Measurements from ENCODE around the gene TLL2. TPM values are rescaled to one million over a fixed set of nuclear protein-coding genes. Genes with fewer than 3 reads are reported as not detected.
A peak's percentile ranks its signal among the peaks of the same experiment; 100 is the strongest.

The TLL2 gene
- total RNA-seq, 1 donor from 2014 or later = 8.7 TPM

DNA sequence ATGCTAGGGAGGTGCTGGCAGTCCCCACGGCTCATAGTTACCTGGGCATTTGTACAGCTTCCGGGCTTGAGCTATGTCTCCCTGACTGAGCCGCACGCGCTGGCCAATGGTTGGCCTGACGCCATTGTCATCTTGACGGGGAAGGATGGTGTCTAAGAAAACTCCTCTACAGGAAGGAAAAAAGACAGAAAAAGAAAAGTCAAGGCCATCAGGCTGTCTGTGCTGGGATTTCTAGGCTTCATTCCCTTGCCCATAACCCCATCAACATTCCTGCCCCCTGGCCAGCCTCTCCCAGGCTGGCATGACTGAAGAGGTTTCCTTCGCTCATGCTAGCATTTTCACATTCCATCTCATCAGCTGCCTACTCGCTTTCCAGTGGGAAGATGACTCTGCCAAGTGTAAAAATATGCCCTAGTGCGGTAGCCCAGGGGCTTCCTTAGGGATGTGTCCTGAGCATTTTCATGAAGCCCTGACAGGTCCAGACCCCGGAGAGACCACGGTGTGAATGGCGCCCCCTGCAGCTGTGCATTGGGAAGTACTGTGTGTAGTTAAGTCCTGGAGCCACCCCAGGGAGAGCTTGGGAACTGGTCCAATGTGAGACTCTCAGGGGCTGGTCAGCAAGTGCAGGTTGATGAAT is 100.5 kb downstream of the TLL2 start:
- peak; percentile 82 for ATAC-seq (ENCODE audit: poor library complexity)
- DNase-seq = no peak
- intact Hi-C loops (cut with DNase I) = no loop called here

DNA sequence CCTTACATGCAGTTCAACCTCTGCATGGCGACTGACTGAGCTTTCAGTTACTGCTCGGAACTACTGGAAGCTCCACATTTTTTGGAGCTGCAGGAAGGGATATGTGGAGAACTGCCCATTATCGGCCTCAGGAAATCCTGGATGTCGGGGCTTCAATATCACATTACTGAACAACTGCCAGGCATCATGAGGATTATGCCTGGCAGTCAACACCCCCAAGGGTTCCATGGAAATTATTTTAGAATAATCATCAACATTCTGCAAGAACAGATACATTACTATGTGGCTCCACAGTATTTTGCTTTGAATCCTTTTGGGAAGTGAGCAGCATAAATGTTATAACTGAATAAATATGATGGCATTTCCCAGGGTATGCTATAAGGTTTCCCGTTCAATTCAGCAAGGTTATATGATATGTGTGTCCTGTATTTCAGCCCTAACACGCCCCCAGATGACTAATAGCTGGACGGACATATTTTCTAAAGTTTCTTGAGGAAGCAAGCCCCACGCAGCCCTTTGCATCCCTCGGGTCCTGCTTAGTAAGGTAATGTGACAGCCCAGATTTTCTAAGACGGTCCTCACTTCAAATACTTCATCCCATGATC is 101.9 kb downstream of the TLL2 start:
- DNase-seq (no peak), ATAC-seq (ENCODE audit: poor library complexity) (no peak)
- intact Hi-C loops (cut with DNase I) = no loop called here

DNA sequence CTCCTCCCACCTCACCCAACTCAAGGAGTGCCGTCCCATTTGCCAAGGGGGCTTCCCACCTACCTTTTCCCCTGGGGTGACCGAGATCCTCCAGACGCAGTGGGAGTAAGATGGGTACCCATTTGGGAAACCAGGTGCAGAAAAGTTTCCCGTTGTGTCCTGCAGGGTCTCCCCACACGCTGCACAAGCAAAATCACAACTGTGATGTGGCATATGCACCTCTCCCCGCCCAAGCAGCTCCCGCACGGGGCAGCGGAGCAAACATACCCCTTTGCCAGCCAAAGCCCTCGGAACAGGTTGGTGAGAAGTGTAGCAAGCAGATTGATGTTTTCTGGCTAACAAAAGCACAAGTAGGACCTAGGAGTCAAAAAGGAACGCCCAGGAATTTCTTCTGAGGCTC is 103.4 kb downstream of the TLL2 start:
- ATAC-seq (ENCODE audit: poor library complexity) (no peak), DNase-seq (no peak)
- intact Hi-C loops (cut with DNase I) = no loop called here

DNA sequence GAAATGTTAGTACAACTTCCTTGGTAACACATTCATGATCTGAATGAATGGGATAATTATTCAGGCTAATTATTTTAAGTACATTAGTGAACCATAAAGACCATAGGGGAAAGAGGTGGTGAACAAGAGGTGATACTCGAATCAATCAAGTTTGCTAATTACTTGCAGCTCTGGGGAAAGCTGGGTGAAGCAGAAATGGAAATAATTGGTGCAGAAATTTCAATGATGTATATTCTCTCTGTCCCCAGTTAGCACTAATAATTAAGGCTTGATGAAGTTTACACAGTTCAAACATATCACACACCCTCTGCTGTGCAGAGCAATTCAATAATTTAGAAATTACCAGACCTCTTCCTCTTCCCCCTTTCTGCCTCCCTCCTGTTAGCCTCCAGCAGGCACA is 105.5 kb downstream of the TLL2 start:
- no peak for ATAC-seq (ENCODE audit: poor library complexity)
- intact Hi-C loops (cut with DNase I) = no loop called here
- DNase-seq = no peak

DNA sequence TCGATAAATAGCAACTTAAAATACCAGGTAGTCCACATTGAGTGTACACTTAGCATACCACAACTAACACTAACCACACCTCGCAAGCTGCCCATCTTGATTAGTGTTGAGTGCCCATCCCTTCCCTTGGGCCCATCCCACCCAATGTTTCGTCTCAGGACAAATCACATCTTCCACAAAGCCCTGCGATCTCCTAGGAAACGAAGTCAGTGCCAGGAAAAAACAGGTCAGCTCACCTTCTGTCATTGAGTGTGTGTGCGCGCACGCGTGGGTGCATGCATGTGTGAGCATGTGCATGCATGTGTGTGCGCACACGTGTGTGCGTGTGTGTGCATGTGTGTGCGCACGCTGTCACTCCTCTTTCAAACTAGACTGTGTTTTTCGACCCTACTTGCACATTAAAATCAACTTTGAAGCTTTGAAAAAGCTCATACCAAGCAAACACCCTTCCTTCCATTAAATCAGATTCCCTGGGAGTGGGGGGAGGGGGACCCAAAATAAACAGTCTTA is 106.1 kb downstream of the TLL2 start:
- ATAC-seq (ENCODE audit: poor library complexity) = no peak
- DNase-seq = no peak
- intact Hi-C loops (cut with DNase I) = no loop called here

DNA sequence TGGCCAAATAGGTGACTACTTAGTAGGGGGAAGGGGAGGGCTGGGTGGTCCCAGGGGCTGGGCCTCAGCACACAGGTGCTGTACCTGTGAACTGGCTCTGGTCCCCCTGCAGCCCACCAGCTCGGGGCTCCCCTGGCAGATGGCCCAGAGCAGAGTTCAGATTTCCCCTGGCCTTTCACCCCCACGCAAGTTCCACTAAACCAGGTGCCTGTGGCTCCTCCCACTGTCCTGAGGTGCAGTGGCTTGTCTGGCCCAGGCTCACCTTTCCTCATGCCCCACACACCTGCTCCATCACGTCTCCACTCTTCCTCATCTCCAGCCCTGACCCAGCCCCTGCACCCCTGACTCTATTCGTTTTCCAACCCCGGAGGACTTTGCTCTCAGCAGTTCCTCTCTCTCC is 107.6 kb downstream of the TLL2 start:
- intact Hi-C loops (cut with DNase I) = no loop called here
- DNase-seq (no peak), ATAC-seq (ENCODE audit: poor library complexity) (no peak)

DNA sequence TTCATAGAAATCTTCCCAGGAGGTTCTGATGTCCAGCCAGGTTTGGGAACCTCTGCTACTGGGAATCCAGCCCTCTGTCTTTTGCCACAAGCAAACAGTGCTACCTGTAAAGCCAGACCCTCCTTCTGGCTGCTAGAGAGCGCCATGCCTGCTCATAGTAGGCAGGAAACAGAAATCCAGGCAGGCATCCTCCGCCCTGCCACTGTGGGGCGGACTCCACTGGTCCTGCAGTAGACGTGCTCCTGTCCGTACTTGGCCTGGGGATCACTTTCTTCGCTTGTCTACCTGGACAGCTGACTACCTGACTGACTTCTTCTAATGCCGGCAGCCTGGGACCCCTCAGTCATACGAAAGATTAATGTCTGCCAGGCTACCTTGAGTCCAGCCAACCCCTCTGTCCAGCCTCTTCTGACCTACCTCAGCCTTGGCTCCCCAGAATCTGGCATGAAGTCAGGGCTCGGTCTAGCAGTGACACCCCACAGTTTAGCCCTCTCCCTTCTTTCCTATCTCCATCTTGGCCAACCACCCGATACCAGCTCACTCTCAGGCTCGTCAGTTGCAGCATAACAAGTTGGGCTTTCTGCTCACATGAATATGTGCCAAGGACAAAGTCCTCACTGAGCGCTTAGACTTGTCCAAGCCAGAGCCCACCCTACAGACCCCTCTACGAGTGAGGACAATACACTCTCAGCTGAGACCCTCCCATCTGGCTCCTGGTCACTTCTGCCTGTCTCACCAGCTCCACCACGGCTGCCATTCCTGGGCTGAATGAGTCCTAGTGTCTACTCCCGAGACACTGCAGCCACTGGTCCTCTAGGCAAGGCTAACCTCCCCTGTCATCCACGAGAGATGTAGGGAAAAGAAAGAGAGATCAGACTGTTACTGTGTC is 111.1 kb downstream of the TLL2 start:
- intact Hi-C loops (cut with DNase I) = no loop called here
- no peak for ATAC-seq (ENCODE audit: poor library complexity)
- no peak for DNase-seq

DNA sequence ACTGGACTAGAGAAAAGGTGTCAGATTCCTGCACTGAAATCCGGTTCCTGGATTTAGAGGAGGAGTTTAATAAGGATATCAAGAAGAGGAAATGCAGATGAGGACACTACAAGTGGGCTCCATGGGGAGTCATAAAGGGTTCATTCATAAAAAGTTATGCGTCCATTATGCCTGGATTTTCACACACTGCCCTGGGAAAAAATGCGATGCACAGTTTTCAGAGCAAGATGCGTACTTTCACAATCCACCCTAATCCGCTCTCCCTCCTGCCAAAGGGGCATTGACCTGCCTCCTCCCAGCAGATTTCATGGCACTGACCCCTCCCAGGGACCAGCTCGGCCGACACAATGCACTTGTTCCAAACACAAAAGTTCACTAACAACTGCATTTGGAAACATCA is 112.7 kb downstream of the TLL2 start:
- DNase-seq = no peak
- ATAC-seq (ENCODE audit: poor library complexity) = peak; percentile 4
- intact Hi-C loops (cut with DNase I) = no loop called here

DNA sequence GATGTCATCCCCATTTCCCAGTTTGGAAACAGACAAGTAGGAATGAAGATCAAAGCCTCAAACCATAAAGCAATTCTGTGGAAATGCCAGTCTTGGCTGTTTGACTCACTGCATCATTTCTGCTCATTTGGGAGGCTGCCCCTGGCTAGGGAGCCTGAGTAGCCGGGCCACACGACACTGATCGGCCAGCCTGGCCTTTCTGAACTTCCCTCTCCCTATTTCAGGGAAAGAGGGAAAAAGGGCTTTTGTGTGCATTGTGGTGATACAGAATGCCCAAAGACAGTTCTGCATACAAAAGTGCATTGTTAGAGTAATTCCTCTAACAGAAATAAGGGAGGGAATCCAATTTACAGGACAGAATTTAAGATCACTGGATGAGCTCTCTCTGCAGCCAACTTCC is 113.3 kb downstream of the TLL2 start:
- ATAC-seq (ENCODE audit: poor library complexity) (no peak), DNase-seq (no peak)
- intact Hi-C loops (cut with DNase I) = no loop called here

DNA sequence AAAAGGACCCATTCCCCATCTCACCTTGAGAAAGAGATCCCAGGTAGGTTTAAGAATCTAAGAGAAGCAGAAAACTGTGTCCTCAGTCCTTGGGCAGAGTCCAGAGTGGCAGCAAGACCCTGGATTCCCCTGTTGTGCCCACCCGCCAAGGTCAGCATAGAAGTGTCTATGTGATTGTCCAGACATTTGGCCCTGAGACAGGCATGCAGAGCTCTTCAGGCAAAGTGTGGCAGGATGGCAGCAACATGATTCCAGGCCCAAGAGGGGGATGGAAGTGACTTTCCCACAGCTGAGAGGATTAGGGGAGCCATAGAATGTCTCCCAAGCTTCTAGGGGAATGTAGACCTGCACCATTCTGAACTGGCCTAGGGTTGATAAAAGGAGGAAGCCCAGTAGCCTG is 115.8 kb downstream of the TLL2 start:
- ATAC-seq (ENCODE audit: poor library complexity) = peak; percentile 81
- intact Hi-C loops (cut with DNase I) = loop anchor here (5.0 to 10.0 kb wide), 2 partner anchors 114 to 157 kb away; partner anchors contain the start of gene TLL2
- DNase-seq = no peak

DNA sequence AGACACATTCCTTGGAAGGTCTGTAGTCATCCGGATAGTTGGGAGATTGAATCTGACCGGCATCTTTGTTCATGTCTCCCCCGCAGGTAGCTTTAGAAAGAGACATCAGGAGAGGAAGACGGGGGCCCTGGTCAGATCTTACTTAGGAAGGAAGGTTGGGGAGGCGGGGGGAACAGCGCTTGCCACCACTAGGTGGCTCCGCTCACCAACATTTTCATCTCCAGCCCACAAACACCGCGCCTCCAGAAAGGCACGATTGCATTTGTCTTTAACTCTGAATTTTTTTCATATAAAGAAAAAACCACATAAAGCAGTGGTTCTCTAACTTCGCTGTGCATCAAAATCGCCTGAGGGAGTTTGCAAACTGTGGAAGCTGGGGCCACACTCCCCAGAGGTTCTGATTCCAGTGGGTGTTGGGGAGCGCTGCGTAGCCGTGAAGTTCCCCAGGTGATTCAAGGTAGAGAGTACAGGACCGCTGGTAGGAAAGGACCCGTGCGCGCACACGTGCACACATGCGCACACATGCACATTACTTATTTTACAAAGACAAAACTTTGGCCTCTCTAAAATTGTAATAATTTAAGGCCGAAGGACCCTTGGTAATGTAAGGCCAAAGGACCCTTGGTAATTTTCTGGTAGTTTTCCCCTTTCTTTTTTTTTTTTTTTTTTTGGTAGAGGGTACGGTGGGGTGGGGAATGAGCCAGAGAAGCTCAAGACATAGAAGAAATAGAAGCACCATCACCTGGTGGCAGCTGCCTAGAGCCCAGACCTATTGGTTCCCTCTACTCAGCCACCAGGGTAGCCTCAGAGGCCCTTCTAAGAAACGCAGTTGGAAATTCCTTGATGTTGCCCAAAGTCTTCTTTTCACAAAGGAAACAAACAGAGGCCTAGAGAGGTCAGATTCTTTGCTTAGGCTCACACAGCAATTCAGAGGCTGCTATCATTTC is 117.5 kb downstream of the TLL2 start:
- intact Hi-C loops (cut with DNase I) = loop anchor here (5.0 to 10.0 kb wide), 2 partner anchors 116 to 159 kb away; partner anchors contain the start of gene TLL2
- ATAC-seq (ENCODE audit: poor library complexity) (peak; percentile 78), DNase-seq (peak; percentile 82)

DNA sequence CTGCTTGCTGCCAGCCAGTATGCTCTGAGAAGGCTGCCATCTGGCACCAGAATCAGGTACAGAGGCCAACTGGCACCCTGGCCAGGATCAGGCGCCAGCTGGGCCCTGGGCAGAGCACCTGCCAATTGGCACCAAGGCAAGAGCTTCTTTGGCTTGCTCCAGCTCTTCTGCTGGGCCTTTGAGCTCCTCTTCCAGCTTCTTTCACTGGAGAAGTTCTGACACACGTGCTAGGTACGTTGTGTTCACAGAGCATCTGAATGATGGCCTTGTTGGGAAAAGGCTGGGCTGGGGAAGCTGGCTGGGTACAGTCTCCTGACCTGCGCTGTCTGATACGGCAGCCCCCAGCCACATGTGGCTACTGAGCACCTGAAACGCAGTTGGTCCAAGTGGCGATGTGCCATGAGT is 123.3 kb downstream of the TLL2 start:
- intact Hi-C loops (cut with DNase I) = loop anchor here (10.0 kb wide), 1 partner anchor 164 kb away; no protein-coding TSS in a partner anchor
- DNase-seq (peak; percentile 89), ATAC-seq (ENCODE audit: poor library complexity) (peak; percentile 95)

DNA sequence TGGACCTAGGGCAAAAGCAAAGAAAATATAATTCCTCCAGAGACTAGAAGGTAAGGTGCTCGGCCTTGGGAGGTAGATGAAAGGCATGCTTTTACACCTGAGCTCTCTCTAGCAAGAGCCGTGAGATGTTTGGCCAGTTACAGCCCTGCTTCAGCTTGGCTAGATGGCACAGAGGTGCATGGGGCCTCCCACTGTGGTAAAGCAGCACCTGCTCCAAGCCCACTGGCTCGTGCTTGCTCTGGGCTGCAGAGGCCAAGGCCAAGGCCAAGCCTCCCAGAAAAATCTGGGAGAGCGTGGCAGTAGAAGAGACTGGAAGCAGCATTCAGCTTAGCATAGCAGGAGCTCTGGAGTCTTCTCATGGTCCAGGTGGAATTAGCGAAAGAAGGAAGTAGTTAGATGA is 123.9 kb downstream of the TLL2 start:
- no peak for DNase-seq
- peak; percentile 3 for ATAC-seq (ENCODE audit: poor library complexity)
- intact Hi-C loops (cut with DNase I) = loop anchor here (10.0 kb wide), 1 partner anchor 165 kb away; no protein-coding TSS in a partner anchor

DNA sequence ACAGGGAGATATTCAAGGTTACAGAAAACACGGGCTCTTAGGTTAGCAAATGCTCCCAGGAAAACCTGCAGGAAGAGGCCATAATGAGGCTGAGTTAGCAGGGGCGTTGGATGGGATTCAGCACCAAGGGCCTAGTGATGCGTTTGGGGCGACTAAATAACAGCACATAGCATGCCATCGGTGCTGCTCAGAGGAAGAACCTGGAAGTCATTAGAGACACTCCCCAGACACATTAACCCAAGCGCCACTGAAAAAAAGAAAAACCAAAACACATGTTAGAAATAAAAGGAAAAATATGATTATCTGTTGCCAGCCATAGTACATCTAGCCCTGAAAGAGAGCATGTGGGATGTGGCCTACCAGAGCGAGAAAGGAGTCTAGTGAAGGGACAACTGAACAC is 126.1 kb downstream of the TLL2 start:
- ATAC-seq (ENCODE audit: poor library complexity) = no peak
- no peak for DNase-seq
- intact Hi-C loops (cut with DNase I) = no loop called here

DNA sequence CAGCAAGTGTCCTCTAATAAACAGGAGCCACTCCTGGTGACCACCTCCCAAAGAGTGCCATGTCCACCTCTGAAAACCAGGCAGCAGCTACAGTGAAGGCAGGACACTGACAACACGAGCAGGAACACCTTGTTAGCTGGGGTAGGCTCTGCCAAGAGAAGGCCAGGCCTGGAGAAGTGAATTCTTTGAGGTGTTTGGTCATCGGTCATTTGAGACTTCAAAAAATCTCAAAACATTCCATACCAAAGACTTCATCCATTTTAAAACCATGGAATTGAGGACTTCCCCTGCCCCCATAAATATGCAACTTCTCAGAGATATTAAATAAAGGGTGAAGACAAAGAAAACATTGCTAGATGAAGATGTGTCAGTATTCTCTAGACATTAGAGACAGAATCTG is 126.6 kb downstream of the TLL2 start:
- DNase-seq = no peak
- intact Hi-C loops (cut with DNase I) = no loop called here
- no peak for ATAC-seq (ENCODE audit: poor library complexity)

DNA sequence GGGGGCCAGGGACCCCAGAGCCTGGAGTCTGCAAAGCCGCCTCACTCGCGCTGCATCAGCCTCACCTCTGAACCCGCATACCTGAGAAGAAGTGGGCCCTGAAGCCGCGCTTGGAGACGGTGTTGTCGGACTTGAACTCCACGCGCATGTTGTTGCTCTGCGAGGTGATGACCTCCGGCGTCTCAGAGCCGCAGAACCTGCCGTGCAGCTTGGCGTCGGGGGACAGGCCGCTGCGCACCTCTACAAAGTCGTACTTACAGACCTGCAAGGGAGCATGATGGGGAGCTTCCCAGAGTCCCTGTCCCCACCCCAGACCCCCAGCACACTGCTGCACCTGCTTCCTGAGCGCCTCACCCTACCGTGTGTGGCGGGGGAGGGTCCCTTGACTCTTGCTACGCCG is 129.2 kb downstream of the TLL2 start:
- intact Hi-C loops (cut with DNase I) = no loop called here
- no peak for ATAC-seq (ENCODE audit: poor library complexity)
- no peak for DNase-seq

DNA sequence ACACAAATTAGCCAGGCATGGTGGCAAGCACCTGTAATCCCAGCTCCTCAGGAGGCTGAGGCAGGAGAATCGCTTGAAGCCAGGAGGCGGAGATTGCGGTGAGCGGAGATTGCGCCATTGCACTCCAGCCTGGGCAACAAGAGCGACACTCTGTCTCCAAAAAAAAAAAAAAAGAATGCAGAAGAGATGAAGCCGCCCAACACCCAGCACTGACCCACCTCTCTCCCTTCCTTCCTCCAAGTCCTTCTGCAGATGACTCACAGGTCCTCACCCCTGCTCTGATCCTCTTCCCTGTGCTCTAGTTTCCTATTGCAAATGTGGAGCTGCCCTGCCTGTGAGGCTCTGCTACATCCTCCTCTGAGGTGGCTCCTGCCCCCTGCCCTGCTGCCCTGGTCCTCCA is 132.9 kb downstream of the TLL2 start:
- peak; percentile 66 for DNase-seq
- ATAC-seq (ENCODE audit: poor library complexity) = peak; percentile 18
- intact Hi-C loops (cut with DNase I) = no loop called here

DNA sequence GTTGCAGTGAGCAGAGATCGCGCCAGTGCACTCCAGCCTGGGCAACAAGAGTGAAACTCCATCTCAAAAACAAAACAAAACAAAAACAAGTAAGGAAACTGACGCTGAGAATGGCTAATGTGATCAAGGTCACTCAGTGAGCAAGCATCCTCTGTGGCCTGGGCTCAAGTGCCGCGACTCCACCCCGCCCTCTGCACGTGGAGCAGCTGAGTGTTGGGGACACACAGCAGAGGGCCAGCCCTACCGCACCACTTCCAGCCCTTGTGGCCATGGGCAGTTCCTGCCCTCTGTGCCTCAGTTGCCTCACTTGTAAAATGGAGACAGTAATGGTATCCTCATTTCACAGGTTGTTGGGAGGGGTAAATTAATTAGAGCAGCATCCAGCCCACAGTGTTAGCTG is 134.0 kb downstream of the TLL2 start:
- ATAC-seq (ENCODE audit: poor library complexity) = no peak
- intact Hi-C loops (cut with DNase I) = loop anchor here (5.0 kb wide), 2 partner anchors 133 to 453 kb away; partner anchors contain the start of genes LCOR and TLL2
- DNase-seq = no peak

Measured in Right ventricle myocardium superior (tissue), 1 donor.